Glomerular visceral epithelial cell (primary cell): ENCODE results near the gene PBX4.

Source experiments
- DNase-seq: peaks from one replicate; pipeline ENCODE4 v3.0.0-alpha.2; 2016; ENCODE audit errors: extremely low spot score

Gene PBX4

DNA sequence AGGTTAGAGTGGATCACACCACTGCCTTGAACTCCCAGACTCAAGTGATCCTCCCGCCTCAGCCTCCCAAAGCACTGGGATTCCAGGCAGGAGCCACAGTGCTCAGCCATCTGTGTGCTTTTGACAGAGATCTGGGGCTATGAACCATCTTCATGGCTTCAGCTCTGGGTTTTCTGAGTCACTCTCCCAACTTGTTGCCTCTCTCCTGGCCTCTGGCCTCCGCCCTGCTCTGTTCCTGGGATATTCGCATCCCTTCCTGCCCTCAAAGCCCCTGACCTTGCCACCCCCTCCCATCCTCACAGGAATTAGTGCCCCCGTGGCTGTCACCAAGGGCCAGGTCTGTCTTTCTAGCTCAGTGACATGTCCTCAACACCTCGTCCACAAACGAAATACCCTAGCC lies 30.7 kb upstream of the PBX4 start:
- no peak for DNase-seq

DNA sequence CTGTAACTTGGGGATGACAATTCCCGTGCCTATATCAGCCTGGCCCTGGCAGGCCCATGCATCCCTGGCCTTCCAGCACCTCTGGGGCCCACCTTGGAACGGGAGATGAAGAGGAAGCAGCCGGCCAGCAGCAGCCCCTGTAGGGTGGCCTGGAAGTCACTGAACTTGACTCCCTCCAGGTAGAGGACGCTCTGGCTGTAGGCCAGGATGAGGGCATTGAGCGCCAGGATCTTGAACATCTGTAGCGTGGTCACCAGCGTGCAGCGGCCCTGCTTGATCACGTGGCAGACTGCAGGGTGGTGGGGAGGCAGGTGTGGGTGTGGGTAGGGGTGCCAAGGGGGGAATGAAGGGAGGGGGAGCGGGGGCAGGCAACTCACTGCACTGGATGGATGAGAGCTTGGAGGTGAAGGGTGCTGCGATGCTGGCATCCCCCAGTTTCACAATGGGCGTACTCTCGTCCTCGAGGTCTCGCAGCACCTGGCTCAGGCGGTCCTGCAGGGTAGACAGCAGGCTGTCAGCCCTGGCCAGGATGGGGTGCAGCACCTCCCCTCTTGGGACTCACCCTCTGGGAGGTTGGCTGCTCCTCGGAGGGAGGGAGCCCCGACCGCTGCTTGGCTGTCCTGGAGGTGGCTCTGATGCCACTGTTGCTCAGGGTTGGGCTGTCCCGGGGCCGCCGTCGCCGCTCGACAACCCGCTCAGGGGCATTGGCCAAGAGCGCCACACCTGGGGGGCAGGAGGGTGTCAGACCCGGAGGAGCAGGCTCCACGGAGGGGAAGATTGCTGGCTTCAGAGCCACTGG lies 28.7 kb upstream of the PBX4 start:
- no peak for DNase-seq

DNA sequence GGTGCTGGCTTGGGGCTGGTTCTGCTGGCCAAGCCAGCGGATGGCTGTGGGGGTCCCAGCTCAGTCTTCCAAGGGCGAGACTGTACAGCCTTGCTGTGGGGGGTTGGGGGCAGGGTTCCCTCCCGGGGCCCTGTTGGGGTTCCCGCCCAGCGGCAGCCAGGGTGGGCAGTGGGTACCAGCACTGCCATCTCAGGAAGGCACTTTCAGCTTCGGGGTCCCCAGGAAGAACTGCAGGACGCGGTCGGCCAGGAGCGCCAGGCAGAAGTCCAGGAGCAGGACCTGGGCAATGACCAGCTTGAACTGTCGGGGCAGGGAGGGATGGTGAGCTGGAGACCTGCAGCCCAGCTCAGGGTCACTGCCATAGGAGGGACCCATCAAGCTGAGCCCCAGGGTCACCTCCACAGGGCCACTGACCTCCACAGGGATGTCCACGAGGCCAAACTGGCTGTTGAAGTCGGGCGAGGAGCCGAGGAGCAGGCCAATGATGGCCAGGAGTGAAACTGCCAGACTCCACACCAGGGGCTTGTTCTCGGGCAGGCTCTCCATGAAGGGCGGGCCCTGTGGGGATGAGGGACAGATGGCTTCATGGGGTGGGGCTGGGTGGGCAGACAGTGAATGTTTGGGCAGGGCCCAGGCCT lies 26.9 kb upstream of the PBX4 start:
- no peak for DNase-seq

DNA sequence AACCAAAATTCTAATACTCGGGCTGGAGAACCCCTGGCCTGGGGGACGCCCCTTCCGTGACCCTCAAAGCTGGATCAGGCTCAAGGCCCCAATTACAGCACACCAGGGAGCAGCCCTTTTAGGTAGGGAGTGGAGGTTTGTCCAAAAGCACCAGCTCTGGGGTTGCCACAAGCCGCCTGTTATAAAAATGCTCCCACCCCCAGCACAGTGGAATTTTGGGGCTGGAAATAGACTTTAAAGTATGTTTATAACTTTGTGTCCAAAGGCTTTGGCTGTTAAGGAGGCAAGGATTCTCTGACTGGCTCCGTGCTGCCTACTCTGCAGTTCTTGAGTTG lies 25.5 kb upstream of the PBX4 start:
- no peak for DNase-seq

DNA sequence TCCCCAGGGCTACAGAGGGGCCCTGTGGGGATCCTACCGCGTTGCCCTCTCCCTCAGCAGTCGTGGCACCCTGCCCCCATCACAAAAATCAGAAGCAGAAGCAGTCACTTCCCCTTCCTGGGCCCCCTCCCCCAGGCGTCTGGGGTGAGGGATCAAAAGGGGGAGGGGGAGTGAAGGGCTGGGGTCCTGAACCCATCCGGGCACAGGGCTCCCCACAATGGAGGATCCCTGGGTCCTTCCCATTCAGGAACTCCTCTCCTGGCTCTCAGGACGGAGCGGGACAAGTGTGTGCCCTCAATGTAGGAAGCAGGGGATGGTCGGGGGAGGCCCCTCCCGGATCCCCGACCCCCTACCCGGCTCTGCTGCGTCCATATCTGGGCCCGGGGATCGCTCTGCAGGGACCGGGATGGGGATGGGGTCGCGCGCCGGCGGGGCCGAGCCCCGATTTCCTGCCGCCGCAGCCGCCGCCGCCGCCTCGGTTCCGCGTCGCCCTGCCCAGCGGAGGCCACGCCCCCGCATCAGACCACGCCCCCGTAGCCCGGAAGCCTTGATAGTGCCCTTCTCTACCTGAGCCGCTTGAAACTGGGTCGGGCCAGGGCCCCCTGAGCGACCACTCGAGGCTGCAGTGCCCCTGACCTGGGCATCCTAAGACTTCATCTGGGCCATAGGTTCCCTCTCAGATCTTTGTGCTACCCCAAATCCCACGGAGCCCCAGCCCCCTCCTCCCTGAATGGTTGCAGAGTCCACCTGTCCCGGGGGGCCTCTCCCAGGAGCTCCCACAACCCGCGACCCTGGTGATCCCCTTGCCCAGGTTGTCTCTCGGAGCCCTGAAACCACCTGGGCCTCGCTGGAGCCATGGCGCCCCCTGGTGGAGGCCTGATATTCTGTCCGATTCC lies 24.9 kb upstream of the PBX4 start, which contains the start of gene GMIP:
GMIP (minus strand) TSS at position 500 of the 896 bp plus-strand sequence; CDS start at position 372, 128 bp downstream.
- peak; percentile 73 for DNase-seq

DNA sequence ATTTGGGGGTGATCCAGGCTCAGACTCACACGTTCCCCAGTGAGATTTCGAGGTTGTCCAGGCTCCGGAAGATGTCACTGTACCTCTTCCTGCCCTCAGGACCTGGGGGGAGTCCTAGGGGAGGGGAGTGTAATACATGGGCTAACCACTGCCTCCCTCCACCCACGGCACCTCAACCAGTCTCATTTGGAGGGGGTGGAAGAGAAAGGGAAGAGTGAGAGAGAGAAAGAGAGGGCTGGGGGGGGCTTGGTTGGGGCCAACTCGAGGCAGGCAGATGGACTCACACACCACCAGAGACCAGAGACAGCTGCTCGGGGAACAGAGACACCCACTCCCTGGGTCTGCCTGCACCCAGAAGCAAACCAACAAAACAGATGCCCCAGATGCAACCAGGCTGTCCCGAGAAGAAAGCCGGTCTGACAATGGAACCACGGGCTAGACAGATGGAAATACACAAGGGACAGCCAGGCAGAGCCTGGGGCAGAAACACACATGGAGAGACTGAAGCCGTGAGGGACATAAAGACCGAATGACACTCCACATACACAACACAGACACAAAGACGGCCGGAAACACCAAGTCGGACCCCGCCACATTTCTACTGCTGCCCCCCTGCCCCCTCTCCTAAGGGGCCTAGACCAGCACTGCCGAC lies 24.1 kb upstream of the PBX4 start:
- no peak for DNase-seq

DNA sequence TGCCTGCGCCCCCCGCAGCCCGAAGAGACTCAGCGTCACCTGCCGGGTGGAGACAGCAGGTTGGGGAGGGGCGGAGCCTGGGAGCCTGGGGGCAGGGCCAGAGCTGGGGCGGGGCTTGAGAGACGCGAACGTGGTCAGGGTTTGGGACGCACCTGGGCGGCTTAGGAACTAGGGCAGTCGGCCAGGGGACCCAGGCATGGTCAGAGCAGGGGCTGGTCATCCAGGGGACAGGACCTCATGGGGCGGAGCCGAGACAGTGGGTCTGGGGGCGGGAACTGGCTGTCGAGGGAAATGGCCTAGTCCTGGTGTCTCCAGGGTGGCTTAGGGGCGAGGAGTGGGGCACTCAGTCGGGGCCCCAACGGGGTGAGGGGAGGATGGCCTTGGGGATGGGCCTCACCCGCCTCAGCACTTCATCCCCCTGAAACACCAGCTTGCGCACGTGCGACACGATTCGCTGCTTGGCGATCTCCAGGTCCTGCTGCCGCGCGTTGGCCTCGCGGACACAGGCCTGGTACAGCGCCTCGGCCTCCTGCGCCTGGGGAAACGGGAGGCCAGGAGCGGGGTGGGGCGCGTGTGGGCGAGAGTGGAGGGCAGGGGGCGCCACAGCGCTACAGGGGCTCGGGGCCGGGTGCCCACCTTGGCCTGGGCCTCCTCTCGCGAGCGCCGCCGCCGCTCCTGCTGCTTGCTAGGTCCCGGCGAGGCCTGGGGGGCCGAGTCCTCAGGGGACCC lies 19.2 kb upstream of the PBX4 start:
- no peak for DNase-seq

DNA sequence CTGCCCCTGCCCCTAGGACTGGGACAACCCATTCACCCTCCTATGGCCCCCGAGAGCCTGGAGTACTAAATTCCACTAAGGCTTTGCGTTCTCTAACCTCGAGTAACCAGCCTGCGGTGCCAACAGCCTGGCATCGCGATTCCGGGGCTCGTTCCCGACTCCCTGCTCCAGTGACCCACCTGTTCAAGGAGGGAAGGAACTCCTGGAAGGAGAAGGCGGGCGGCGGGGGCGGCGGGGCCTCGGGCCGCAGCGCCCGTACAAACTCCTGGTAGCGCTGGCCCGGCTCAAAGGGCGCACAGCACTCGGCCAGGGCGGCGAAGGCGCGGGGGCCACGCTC lies 18.7 kb upstream of the PBX4 start:
- no peak for DNase-seq

DNA sequence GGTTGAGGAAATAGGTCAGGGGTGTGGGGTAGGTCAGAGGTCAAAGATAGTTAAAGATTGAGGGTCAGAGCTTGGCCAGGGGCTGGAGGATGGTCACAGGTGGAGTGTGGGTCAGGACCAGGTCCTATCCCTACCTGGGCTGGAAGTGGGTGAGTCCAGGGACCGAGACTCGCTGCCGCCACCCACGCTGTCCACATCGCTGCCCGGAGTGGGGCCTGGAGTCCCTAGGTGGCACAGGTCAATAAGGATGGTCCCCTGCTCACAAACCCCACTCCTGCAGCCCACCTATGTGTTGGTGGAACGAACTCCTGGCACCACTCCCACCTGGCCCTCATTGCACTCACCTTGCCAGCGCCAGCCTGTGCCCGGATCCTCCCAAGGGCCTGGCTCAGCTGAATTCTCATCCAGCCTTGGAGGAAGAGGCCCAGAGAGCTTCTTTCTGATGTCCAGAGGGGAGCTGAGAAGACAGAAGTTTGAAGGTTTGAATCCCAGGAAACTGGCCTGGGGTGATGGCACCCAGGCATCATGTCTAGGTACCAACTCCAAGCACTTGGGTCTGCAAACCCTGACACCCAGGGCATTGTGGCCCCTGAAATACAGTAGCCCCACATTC lies 18.2 kb upstream of the PBX4 start:
- no peak for DNase-seq

DNA sequence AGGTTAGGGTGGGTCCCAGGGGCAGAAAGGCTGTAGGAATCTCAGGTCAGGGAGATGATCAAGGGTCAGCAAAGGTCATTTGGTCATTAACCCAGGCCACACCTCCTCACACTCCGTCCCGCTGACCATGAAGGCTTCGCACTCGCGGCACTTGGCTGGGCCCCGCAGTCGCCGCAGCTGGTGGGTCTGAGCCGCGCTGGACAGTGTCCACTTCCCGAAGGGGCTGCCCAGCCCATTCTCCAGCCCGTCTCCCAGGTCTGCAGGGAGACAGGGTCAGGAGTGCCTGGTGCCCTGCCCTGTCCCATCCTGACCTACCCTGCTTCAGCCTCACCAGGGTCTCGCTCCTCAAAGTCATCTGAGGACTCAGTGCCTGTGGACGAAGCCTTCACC lies 16.8 kb upstream of the PBX4 start:
- DNase-seq, result no peak

DNA sequence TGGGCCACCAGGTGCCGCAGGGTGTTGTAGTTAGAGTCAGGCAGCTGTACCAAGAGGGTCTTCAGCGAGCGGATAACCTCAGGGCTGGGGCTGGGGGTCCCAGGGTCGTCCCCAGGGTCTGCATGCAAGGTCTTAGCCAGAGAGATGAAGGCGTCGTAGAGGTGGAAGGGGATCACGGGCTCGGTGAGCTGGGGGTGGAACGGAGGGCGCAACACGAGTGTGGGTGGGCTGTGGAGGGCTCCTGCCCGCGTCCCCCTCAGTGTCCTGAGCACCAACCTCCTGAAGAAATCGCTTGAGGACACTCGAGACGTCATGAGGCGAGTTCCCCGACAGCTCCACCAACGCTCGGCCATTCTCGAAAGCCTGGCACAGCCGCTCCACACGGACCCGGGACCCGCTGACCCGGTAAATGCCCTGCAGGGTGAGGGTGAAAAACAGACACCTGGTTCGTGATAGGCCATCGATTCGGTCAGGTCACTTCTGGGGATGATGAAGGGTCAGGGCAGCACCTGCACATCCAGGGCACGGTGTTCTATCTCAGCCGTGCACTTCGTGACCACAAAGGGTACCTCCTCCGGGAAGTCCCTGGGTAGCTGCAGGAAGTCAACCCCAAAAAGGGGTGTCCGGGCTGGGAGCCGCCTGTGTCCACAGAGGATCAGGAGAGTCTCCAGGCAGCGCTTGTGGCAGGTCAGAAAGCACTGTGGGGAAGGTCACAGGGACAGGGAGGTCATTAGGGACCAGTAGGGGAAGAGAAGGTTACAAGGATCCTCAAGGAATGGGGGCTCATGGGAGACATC lies 16.2 kb upstream of the PBX4 start:
- DNase-seq, result no peak

DNA sequence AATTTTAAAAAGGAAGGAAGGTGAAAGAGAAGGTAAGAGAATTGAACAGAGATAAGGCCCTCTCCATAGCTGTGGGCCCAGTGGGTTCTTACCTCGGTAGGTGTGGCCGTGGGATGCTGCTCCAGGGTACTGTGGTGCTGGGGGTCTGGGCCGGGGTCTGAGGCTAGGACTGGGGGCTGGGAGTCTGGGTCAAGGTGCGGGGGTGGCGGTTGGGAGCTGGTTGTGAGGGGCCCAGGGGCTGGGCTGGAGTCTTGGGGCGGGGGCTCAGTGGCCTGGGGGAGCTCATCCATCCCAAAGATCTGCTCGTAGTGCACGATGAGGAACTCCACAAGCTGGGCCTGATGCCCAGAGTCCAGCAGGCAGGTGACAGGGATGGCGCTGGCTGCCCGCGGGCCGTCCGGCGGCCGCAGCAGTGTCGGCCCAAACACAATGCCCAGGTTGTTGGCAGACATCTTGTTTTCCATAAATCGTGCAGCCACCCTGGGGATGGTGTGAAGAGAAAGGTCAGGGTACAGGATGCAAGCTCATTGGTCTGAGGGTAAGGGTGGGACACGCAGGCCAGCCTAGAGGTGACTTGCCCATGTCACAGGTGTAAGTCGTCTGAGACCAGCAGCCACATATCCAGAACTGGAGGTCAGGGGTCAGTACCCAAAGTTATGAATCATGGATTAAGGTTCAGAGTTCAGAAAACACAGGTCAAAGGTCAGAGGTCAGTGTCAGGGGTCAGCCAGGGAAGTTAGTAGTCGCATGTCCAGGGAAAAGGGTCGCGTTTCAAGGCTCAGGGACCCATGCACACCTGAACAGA lies 15.4 kb upstream of the PBX4 start:
- no peak for DNase-seq

DNA sequence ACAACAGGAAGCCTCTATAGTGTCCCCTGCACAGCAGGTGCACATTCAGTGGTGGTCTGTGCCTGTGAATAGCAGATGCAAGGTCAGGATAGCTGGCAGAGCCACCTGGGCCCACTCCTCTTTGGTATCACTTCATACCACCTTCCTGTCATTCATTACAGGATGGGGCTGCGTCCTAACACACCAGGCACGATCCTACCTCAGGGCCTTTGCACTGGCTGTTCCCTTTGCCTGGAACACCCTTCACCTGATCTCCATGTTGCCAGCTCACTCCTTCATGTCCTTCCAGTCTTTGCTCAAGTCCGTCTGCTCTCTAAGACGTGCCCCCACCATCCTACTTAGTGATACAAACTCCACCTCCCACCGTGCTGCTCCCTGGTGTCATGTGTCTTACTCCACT lies 14.2 kb upstream of the PBX4 start:
- DNase-seq, result no peak

DNA sequence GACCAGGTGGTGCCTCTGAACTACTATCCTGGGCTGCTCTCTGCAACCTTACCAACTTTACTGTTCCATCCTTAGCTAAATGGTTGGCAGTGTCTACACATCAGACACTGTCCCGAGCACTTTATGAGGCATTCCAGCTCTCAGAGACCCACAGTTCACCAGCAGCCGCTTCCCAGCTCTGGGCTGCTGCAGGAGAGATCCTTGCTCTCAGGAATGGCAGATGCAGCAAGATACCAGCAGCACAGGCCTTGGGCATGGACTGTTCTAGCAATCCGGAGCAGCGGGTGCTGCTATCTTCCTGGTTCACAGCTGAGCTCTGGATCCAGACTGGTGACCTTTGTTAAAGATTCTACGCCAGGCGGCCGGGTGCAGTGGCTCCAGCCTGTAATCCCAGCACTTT lies 12.9 kb upstream of the PBX4 start:
- DNase-seq, result no peak

DNA sequence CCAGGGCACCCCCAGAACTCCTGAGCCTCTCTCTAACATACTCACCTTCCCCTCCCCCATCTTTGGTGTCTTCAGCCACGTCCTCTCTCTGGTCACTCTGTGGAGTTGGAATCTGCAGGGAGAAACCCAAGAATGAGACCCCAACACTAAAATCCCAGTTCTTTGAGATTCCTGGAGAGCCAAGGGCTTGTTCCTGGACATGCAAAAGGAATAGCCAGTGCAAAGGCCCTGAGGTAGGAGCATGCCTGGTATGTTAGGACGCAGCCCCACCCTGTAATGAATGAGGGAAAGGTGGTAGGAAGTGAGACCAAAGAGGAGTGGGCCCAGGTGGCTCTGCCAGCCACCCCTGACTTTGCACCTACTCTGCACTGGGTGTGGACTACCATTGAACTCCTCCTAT lies 11.9 kb upstream of the PBX4 start:
- DNase-seq, result no peak

DNA sequence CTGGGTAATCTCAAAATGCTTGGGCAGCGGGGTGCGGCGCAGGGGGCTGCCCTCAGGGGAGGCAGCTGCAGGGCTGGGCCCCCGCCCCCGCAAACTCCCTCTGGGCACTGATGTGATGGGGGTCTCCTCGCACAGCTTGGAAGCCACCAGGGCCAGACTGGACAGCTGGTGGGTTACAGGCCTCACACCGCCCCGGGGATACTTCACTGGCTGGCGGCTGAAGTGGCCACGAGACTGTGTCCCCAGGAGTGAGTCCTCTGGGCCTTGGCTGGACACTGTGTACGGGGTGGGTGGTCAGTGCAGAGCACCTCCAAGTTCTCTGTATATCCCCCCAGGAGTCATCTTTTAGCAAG lies 11.6 kb upstream of the PBX4 start:
- no peak for DNase-seq

DNA sequence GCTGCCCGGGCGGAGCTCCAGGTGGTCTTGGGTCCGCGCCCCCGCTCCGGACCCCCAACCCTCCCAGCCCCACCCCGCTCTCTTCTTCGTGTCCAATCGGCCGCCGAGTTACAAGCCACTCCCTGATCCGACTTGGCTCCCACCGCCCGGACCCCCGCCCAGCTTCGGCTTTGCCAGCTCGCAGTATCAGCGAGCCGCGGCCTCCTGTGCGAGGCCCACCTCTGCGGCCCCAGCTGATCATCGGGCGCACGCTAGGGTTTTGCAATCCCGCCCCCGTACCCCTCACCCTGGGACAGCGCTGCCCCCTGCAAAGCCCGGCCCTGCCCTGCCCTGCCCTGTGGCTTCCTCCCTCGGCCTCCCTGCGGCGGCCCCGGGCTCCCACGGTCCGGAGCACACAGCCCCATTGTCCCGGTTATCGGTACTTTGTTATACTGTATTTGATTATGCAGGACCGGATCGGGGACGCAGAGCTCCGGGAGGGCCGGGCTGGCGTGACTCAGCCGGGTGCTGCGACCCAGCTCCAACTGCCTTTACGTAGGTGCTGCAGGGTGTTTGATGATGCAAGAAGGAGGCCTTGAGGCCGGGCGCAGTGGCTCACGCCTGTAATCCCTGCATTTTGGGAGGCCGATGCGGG lies 10.1 kb upstream of the PBX4 start:
- DNase-seq, result no peak

DNA sequence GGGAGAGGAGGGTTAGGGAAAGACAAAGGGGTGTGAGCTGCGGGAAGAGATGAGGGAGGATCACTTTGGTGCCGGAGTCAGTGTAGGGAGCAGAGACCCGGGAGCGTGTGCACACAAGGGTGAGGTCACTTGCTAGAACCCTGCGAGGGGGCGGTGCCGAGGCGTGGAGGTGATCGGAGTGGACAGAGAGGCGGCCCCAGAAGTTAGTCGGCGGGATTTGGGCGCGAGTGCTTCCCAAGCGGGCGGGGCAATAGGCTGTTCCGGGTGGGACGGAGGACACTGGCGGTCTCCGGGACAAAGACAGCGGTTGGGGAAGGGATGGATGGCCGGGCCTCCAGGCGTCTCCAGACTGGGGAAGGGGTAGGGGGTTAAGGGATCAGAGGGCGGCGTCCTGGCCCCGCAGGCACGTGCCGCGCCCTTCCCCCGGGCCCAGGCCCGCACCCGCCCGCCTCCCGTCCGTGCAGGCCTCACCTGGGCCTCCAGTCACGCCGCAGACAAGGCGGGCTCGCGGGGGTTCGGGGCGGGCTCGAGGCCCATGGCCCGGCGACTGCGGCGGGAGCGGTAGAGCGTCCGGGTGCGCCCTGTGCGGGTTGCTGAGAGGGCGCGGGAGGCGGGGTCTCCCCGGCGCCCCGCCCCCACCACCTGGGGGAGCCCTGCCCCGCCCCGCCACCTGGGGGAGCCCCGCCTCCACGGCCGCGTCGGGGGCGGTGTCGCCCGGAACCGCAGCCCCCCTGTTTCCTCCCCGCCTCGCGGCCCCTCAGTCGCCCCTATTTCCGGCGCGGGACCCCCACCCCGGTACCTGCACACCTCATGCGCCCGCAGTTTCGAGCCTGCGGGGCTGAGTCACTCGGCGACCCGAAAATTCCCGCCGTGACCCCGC lies 9.4 kb upstream of the PBX4 start, which contains the start of gene LPAR2:
LPAR2 (minus strand) TSS at position 600 of the 880 bp plus-strand sequence. CDS start 945 bp downstream, outside the sequence.
- peak; percentile 15 for DNase-seq
